CD4-positive, alpha-beta T cell (primary cell): ENCODE data around the gene ACOT6. TPM values are rescaled to one million over a fixed set of nuclear protein-coding genes. Genes with fewer than 3 reads are reported as not detected.

ENCODE experiments used
- ATAC-seq: fragments of 200-7000 bp; cut with Tn5 transposase; one replicate; pipeline ENCODE4 v1.10.0; 2022; ENCODE audit warnings: mild to moderate bottlenecking; ENCODE audit not compliant: poor library complexity
- CTCF ChIA-PET: fragments of 350-600 bp; sonication (Branson Sonifier 250); formaldehyde crosslinking; loops from one replicate; lab custom pipeline; 2021; ENCODE audit warnings: antibody characterized with exemption, inconsistent platforms; lab: Charles Lee
- POLR2A ChIA-PET: fragments of 350-600 bp; sonication (Branson Sonifier 250); formaldehyde crosslinking; loops from one replicate; lab custom pipeline; 2021; ENCODE audit warnings: antibody characterized with exemption, inconsistent platforms; lab: Charles Lee
- DNase-seq, 14 experiments: peaks; one replicate each; pipeline ENCODE4 v3.0.0-alpha.2; 2013 to 2020; ENCODE audit warnings: mixed read lengths in 2 of 14
- H3K27ac ChIP-seq, 2 donors: one replicate each; pipeline versions ENCODE4 v1.5.1 to v1.7.0; 2013; ENCODE audit warnings: low read length in 2 of 2, low read depth in 1 of 2, mild to moderate bottlenecking in 1 of 2
- H3K27me3 ChIP-seq, 2 experiments: 1 replicate in 1 of 2; 2 replicates in 1 of 2; pipeline versions ENCODE4 v1.6.1 to v1.7.0; 2013; ENCODE audit warnings: low read length in 2 of 2, control low read depth in 1 of 2, mild to moderate bottlenecking in 1 of 2, moderate library complexity in 1 of 2; ENCODE audit not compliant: insufficient read depth in 2 of 2, control insufficient read depth in 1 of 2
- H3K36me3 ChIP-seq: one replicate; pipeline ENCODE4 v1.6.1; 2013; ENCODE audit warnings: low read length, control low read depth; ENCODE audit not compliant: insufficient read depth
- H3K4me1 ChIP-seq: one replicate; pipeline ENCODE4 v1.6.1; 2013; ENCODE audit warnings: low read length, control low read depth; ENCODE audit not compliant: insufficient read depth
- H3K4me3 ChIP-seq: one replicate; pipeline ENCODE4 v1.5.1; 2013; ENCODE audit warnings: mild to moderate bottlenecking, low read length, moderate library complexity
- H3K9me3 ChIP-seq, 2 experiments: 1 replicate in 1 of 2; 2 replicates in 1 of 2; pipeline versions ENCODE4 v1.6.1 to v1.7.0; 2013; ENCODE audit warnings: low read length in 2 of 2, mild to moderate bottlenecking in 2 of 2, control low read depth in 1 of 2, moderate library complexity in 1 of 2; ENCODE audit not compliant: control insufficient read depth in 1 of 2, insufficient read depth in 1 of 2
- H3K27ac Mint-ChIP-seq: one replicate; pipeline ENCODE4 v1.8.0; 2020; ENCODE audit warnings: mixed read lengths
- H3K27me3 Mint-ChIP-seq: one replicate; pipeline ENCODE4 v1.8.0; 2021; ENCODE audit warnings: mixed read lengths
- H3K36me3 Mint-ChIP-seq: one replicate; pipeline ENCODE4 v1.8.0; 2021; ENCODE audit warnings: low read depth, mixed read lengths
- H3K4me1 Mint-ChIP-seq: one replicate; pipeline ENCODE4 v1.8.0; 2021; ENCODE audit warnings: low read depth, mixed read lengths
- H3K4me3 Mint-ChIP-seq: one replicate; pipeline ENCODE4 v1.8.0; 2020; ENCODE audit warnings: mild to moderate bottlenecking, mixed read lengths
- H3K9me3 Mint-ChIP-seq: one replicate; pipeline ENCODE4 v1.8.0; 2020; ENCODE audit warnings: mixed read lengths
- CTCF ChIP-seq: fragments of 200-600 bp; IDR thresholded peaks from one replicate; pipeline ENCODE4 v1.8.0; 2022; ENCODE audit warnings: antibody characterized with exemption, mild to moderate bottlenecking
- intact Hi-C, 2 experiments: fragments of 100-400 bp; cut with DNase I in 1 of 2; cut with micrococcal nuclease in 1 of 2; formaldehyde crosslinking; loops; one replicate each; pipeline versions ENCODE4 v1.15.1 to v1.9.0; 2023 to 2025; cut with DNase I, micrococcal nuclease
- total RNA-seq, 174 experiments: library from RNA in 2 of 174; stranded (reverse) in 2 of 174; gene quantifications; one replicate each; pipeline ENCODE4 v1.2.3 and lab custom pipeline; 2021 to 2026

ACOT6 gene
- total RNA-seq, 2 experiments from 2014 or later, result not detected

DNA sequence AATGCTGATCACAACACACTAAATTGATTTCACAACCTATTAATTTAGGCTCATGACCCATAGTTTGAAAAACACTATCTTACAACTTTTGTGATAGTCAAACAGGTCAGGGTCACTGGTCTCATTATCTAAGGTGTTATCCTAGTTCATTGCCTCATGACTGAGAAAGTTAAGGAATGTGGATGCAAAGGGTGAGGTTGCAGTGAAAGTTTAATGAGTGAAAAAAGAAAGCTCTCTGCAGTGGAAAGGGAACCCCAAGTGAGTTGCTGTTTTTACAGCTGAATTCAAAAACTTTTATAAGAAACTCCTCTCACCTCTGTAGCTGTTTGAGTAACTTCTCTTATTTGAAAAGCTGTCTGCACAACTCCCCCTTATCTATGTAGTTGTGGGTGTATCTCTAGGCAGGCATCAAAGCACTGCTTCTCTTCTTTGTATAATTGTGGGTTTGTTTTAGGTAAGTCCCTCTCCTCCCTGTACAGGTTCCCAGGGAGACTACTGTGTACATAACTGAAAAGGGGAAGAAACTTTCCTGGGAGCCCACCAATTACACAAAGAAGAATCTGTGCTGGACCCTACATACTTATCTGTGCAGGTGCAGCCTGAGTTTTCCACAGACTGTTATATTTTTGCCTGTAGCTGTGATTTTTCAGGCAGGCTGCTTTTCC, 51.4 kb downstream of the ACOT6 start:
- Histone ChIP-seq H3K4me3 (no peak overlapping the region), H3K9me3 (no peaks in the 10 kb centered on the region), H3K4me1 (no peaks in the 10 kb centered on the region), H3K27ac (no peak overlapping the region), H3K27me3 (no peaks in the 10 kb centered on the region), H3K36me3 (peaks cover 3% of the 10 kb centered on the region)
- no peak for TF ChIP-seq CTCF
- no peaks in the 10 kb centered on the region for H3K4me1 Mint-ChIP-seq
- H3K9me3 Mint-ChIP-seq, result no peaks in the 10 kb centered on the region
- H3K27ac Mint-ChIP-seq, result no peak overlapping the region
- ChIA-PET POLR2A (no interaction called here), CTCF (no interaction called here)
- H3K4me3 Mint-ChIP-seq, result no peak overlapping the region
- H3K36me3 Mint-ChIP-seq, result peaks cover 17% of the 10 kb centered on the region
- intact Hi-C loops, result loop anchor here in 1 of 2 experiments (5.0 kb wide), 1 partner anchor 1324 kb away; no protein-coding TSS in a partner anchor
- DNase-seq (no peak), ATAC-seq (no peak)
- no peaks in the 10 kb centered on the region for H3K27me3 Mint-ChIP-seq

GRCh38 chr14:73665130-73665529, 52.8 kb downstream of the ACOT6 start:
- POLR2A ChIA-PET, result no interaction called here
- no peak overlapping the region for H3K27ac Mint-ChIP-seq
- peaks cover 14% of the 10 kb centered on the region for H3K36me3 Mint-ChIP-seq

GRCh38 chr14:73666583-73666982, 54.3 kb downstream of the ACOT6 start:
- TF ChIP-seq CTCF, result no peak
- POLR2A ChIA-PET, result no interaction called here

More at GRCh38 chr14:73665130-73665529, 52.8 kb downstream of the ACOT6 start:
- Histone ChIP-seq H3K27me3 (no peaks in the 10 kb centered on the region), H3K9me3 (no peaks in the 10 kb centered on the region), H3K36me3 (peaks cover 3% of the 10 kb centered on the region), H3K4me1 (no peaks in the 10 kb centered on the region), H3K27ac (no peak overlapping the region), H3K4me3 (no peak overlapping the region)
- TF ChIP-seq CTCF, result no peak
- ATAC-seq (no peak), DNase-seq (no peak)
- Mint-ChIP-seq H3K4me3 (no peak overlapping the region), H3K27me3 (no peaks in the 10 kb centered on the region), H3K4me1 (no peaks in the 10 kb centered on the region), H3K9me3 (no peaks in the 10 kb centered on the region)
- CTCF ChIA-PET, result no interaction called here
- intact Hi-C loops, result no loop called here

More at GRCh38 chr14:73666583-73666982, 54.3 kb downstream of the ACOT6 start:
- ATAC-seq (no peak), DNase-seq (no peak)
- Mint-ChIP-seq H3K36me3 (peaks cover 14% of the 10 kb centered on the region), H3K9me3 (no peaks in the 10 kb centered on the region), H3K4me3 (no peak overlapping the region), H3K4me1 (no peaks in the 10 kb centered on the region), H3K27me3 (no peaks in the 10 kb centered on the region), H3K27ac (no peak overlapping the region)
- Histone ChIP-seq H3K4me3 (no peak overlapping the region), H3K36me3 (no peaks in the 10 kb centered on the region), H3K27ac (no peak overlapping the region), H3K9me3 (no peaks in the 10 kb centered on the region), H3K4me1 (no peaks in the 10 kb centered on the region), H3K27me3 (no peaks in the 10 kb centered on the region)
- CTCF ChIA-PET, result no interaction called here
- intact Hi-C loops, result no loop called here
